ENCODE data around the gene WASHC3.
"Not testable (repeated sequence)": the region's sequence is repeated elsewhere in the genome, so short reads cannot be mapped to it uniquely, and the experiment has no call there.

The WASHC3 gene, protein sequence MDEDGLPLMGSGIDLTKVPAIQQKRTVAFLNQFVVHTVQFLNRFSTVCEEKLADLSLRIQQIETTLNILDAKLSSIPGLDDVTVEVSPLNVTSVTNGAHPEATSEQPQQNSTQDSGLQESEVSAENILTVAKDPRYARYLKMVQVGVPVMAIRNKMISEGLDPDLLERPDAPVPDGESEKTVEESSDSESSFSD

DNA sequence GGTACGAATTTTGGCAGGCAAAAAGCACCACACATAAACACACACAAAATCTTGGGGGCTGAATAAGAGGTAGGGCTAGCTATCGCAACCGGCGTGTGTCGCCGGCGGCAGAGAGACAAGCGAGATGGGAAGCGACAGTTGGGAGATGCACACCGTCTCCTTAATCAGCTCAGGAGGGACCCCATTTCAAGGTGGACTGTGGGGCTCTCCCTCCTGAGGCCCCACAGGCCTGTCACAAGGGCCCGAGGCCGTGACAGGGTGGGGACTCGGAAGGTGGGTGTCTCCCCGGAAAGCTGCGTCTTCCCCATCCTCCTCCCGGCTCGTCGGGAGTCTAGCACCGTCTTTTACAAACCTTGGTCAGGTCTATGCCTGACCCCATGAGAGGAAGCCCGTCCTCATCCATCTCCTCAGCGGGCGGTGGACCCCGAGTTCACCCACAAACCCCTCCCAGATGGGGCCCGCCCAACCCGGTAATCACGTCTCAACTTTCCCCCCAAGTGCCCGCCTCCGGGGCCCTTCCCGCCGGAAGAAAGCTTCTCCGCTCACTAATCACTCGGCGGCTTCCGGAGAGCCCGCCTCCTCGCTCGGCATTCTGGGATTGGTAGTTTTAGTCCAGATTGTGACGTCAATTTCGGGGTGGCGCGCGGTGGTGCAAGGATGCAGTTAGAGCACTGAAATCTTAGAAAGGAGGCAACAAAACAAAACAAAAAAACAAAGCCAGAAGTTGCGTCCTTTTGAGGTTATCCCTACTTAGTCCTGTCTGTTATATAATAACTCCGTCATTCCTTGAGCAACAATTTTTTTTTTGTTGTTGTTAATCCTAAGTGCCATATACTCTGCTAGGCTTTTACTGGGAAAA lies at the start of gene WASHC3:
Gene WASHC3 (minus strand): TSS at position 432 of the 859 bp plus-strand sequence. CDS start 29 bp downstream, at position 403.
- DNase-seq: peak; percentile 95

DNA sequence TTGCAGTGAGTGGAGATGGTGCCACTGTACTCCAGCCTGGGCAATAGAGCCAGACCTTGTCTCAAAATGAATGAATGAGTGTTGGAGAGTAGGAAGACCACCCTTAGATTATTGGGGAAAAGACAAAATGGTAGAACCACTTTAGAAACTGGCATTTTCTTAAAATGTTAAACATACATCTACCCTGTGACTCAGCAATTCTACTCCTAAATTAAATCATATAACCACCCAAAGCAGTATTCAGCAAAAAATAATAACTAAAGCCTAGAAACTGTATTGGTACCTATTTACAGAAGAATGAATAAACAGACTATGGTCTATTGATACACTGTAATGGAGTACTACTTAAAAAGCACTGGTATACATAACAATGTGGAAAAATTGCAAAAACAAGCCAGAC lies 49.0 kb upstream of the WASHC3 start:
- DNase-seq: no peak

DNA sequence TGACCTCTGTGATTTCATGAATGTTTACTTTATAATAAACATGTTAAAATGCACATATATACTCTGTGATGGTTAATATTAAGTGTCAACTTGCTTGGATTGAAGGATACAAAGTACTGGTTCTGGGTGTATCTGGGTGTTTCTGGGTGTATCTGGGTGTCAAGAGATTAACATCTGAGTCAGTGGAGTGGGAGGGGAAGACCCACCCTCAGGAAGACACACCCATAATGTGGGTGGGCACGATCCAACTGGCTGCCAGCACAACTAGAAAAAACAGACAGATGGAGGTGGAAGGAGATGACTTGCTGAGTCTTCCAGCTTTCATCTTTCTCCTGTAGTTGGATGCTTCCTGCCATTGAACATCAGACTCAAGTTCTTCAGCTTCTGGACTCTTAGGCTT lies 46.2 kb upstream of the WASHC3 start:
- no peak for DNase-seq

DNA sequence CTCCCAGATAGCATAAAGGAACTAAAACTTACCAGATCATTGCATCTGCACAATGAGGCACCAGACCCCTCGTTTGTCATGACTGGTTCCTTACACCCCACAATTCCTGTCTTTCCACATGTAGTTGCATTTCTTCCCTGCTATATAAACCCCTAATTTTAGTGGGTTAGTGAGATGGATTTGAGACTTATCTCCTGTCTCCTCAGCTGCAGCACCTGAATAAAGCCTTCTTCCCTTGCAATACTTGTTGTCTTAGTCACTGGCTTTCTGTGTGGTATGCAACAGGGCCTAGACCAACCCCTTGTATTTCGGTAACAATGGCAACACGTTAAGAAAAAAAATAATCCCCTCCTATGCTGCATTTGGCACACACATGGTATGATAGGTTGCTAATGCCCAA lies 45.1 kb upstream of the WASHC3 start:
- DNase-seq: no peak

DNA sequence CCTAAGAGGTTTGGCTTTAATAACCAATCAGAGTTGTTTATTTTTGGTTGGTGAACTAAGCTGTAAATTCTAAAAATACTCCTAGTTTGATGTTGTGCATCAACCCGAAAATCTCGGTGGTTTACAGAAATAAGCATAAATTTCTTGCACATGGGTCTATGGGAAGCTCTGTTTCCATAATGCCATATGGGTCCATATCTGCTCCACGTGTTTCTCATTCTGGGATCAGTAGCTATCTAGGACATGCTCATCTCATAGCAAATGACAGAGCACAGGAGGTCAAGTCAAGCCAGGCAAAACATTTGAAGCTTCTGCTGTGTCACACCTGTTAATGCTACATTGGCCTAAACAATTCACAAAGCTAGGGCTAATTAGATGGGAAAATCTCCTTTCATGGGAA lies 35.1 kb upstream of the WASHC3 start:
- DNase-seq: no peak

DNA sequence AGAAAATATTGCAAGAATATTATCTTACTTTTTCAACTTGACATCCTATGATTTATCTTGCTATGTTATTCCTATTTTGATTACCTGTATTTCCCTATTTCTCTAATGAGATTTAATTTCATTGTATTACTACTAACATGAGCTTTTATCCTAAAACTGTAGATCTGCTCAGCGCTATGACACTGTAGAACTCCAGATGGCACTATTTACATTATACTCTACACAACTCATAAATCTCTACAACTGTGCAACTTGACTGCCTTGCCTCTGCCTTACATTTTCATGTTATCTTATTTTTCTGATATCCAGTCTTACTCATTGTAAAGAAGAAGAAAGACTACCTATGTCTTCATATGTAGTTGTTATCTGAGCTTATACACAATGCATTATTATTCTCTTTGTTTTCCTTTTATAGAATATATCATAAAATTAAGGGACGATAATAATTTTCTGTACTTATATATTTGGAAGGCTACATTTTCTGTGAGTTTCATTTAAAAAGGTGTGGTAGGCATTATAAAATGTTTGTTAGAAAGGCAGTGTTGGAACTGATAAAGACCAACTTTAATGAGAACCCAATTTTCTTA lies 34.0 kb upstream of the WASHC3 start:
- DNase-seq: no peak

DNA sequence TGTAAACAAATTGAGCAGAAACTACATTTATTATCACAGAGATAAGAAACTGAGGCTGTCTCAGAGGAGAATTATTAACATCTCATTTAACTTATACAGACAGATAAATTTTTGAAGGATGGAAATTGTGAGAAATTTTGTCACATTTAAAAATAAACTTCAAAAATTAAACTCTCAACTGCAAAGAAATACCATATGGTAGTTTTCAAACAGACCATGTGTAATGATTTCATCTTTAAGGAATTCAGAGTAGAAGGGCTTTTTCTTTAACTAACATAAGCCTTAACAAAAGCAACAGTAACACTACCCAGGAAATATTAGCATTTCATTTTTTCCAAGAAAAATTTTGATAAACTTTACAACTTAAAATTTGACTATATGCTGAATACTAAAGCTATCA lies 31.5 kb upstream of the WASHC3 start:
- DNase-seq: no peak

DNA sequence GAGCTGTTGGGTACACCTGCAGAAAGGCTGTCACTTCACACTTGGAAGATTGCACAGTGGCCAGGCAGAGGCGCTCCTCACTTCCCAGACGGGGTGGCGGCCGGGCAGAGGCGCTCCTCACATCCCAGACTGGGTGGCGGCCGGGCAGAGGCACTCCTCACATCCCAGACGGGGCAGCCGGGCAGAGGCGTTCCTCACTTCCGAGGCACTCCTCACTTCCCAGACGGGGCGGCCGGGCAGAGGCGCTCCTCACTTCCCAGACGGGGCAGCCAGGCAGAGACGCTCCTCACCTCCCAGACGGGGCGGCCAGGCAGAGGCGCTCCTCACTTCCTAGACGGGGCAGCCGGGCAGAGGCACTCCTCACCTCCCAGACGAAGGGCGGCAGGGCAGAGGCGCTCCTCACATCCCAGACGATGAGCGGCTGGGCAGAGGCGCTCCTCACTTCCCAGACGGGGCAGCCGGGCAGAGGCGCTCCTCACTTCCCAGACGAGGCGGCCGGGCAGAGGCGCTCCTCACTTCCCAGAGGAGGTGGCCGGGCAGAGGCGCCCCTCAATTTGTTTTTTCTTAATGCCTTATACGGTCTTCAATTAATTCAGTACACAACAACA lies 27.5 kb upstream of the WASHC3 start:
- not testable (repeated sequence) for DNase-seq

DNA sequence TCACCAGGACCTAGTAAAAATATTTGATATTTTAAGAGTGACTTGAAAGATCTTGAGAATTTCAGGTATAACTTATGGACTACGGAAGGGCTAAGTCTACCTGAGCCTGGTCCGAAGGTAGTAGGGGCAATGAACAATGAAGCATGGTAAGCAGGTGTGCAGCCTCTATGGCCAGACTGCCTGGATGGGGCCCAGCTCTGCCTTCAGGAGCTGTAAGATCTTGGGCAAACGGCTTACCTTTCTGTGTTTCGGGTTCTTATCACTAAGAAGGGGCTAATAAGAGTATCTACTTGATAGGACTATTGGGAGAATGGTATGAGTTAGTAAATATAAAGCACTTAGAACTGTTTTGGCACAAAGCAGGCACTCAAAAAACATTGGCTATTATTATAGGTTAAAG lies 19.1 kb upstream of the WASHC3 start:
- DNase-seq: no peak

DNA sequence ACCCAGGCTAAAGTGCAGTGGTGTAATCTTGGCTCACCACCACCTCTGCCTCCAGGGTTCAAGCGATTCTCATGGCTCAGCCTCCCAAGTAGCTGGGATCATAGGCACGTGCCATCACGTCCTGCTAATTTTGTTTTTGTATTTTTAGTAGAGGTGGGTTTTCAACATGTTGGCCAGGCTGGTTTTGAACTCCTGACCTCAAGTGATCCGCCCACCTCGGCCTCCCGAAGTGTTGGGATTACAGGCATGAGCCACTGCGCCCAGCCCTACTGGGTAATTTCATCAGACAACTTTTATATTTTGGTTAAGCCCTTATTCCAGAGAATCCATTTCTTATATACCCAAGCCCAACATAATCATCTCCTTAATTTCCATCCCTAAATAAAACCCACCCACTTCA lies 10.3 kb upstream of the WASHC3 start:
- DNase-seq: not testable (repeated sequence)

DNA sequence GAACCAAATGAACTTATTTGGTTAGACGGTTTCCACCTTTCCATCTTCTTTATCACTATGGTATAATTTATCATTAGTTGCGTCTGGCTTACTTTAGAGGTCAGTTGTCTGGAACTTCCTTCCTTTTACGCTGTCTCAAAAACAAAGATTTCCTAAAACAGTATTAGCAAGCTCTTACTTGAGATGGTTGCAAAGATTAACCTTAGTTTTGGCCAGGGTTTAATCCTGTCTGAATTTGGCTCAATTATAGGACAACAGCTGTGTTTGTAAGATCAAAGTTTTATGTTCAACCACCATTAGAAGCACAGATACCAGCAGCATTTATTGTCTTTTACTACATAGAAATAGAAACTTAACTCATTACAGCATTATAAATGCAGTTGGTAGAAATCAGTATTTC lies 7.9 kb upstream of the WASHC3 start:
- DNase-seq: no peak

DNA sequence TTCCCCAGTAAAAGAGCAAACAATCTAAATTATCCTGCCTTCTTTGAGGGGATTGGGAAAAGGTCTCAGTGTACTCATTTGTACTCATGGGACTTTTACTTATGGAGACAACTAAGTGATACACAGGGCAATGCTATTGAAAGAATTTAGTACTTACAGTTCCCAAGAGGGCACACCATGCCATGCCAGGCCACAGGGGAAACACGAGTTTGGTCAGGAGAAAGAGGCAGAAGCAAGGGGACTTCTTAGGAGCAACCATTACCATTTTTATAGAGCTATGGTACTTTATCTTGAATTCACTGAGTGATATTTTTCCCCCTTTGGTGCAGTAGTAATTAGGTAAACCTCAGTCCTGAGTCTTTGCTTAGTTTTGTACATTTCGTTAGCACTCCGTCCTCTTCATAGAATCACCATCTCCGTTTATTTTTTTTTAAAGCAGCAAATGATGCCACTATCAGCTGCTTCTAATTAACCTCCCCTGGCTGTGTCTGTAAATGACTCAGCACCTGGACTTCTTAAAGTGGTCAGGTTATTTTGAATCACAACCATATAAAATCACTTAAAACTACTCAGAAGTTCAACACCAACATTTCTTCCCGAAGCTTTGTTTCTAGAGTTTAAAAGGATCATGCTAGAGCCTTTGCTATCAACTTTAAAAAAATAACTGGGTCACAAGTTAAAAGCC lies 5.9 kb upstream of the WASHC3 start:
- no peak for DNase-seq

DNA sequence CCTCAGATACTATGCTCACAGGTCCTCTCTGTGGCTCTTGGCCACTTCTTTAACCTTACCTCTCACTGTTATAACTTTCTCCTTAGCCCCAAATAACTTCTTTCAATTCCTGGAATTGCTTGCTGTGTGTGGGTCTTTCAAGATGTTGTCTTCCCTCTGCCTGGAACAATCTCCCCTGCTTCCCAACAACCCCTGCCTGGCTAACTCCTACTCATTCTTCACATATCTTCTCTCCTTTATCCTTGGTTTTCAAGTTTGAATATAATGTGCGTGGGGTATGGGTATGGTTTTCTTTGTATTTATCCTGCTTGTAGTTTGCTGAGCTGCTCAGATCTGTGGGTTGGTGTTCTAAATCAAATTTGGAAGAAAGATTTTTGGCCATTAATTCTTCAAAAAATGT lies 2.7 kb upstream of the WASHC3 start:
- DNase-seq: no peak

DNA sequence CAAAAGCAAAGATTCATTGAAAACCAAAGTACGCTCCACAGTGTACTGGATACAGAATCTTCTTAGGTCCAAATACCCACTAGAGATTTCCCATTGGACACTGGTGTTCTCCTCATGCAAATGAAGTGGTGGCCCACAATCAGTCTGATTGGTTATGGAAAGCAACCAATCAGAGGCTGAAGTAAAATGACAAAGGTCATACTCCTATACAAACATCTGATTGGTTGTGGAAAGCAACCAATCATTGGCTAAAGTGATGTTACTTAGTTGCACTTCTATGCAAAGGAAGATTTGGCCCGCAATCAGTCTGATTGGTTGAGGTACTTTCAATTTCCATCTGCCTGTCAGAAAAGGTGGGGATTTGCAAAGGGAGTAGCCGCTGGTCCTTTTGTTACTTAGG lies 1.3 kb upstream of the WASHC3 start:
- no peak for DNase-seq

DNA sequence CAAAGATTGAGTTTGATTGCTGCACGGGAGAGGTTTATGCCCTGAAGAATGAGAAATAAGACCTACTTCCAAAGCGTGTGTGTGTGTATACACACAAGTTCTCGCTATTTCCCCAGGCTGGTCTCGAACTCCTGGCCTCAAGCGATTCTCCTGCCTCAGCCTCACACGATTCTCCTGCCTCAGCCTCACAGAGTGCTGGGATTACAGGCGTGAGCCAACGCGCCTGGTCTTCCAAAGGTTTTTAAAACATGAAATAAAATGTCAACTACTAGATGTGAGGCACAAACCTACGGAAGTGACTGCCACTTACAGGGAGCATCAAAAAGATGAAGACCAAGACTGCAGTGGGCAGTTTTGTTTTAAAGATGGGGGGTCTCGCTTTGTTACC lies 622 bp upstream of the WASHC3 start:
- DNase-seq: no peak

DNA sequence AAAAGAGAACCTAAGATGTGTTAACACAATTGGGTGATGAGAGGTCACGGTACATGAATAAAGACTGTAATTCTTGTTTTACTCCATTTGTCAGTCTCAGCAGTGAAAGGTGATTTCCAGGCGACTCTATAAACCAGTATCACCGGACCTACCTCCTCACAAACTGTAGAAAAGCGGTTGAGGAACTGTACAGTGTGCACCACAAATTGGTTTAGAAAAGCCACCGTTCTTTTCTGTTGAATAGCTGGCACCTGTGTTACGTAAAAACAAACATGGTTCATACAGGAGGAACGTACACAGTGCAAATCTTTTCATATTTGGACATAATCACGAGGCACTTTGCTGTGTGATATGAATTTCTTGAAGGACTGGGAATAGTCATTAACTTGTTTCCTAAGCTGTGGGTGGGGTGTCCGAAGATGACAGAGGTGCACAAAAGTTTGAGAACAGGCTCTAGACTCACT lies 663 bp downstream of the WASHC3 start:
- DNase-seq: no peak

DNA sequence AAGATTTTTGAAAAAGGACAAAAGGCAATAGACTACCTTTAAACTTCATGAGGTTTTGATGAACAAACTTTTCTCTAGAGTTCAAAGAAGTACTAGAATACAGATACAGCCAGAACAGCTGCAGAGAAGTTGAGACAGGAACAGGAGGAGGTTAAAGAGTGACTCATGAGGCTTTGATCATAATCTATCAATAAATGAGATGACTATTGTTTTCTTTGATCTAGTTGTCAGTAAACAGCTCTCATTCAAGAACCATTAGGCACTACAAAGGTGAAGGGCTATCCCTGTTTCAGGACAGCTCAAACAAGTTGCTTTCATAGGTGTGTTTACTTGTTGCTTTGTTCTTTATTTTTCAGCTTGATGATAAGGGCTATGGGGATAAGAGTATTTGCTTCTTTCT lies 2.4 kb downstream of the WASHC3 start:
- no peak for DNase-seq

DNA sequence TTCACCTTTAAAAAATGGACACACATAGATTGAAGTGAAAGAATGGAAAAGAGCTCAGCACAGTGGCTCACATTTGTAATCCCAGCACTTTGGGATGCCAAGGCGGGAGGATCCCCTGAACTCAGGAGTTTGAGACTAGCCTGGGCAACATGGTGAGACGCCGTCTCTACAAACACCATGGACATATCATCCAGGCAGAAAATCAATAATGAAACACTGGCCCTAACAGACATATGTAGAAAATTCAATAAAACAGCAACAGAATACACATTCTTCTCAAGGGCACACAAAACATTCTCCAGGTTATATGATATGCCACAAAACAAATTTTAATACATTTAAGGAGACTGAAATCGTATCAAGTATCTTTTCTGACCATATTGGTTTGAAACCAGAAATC lies 7.4 kb downstream of the WASHC3 start:
- DNase-seq: no peak

DNA sequence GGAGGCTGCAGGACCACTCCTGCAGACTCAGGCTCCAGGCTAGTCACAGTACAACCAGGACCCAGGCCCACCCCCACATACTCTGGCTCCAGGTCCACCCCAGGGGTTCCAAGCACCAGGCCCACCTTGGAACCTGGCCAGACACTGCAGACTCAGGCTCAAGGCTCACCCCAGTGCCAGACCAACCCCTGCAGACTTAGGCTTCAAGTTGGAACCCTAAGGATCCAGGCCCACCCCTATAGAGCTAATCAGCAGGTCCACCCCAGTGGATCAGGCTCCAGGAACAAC lies 8.8 kb downstream of the WASHC3 start:
- no peak for DNase-seq

DNA sequence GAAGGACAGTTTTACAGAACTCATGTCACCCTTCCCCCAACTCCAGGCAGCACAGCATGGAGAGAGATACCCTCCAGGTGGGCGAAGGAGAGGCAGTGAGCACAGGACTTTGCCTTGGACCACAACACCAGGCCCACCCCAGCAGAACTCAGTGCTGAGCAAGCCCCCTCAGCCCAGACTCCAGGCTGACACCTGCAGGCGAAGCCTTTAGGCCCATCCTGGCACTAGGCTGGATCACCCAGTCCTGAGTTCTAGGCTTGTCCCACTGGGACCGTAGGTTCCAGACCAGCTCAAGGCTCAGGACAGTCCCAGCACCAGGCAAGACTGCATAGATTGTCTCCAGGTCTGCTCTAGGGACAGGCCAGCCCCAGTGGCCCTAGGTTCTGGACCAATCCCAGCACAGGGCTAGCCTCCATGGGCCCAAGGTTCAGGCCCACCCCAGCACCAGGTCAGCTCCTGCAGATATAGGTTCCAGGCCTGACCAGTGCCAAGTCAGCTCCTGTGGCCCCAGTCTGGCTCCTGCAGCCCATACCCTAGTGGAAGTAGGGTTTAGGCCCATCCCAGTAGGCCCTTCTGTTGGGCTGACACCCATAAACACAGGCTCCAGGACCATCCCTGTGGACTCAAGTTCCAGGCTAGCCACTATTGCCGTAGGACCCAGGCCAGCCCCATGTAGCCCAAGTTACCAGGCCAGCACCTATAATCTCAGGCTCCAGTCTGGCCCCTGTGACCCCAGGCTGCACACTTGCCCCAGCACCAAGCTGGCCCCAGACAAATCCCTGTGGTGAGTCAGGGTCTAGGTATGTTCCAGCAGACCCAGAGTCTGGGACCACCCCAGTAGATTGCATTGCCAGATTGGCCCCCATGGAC lies 9.4 kb downstream of the WASHC3 start:
- DNase-seq: no peak

DNA sequence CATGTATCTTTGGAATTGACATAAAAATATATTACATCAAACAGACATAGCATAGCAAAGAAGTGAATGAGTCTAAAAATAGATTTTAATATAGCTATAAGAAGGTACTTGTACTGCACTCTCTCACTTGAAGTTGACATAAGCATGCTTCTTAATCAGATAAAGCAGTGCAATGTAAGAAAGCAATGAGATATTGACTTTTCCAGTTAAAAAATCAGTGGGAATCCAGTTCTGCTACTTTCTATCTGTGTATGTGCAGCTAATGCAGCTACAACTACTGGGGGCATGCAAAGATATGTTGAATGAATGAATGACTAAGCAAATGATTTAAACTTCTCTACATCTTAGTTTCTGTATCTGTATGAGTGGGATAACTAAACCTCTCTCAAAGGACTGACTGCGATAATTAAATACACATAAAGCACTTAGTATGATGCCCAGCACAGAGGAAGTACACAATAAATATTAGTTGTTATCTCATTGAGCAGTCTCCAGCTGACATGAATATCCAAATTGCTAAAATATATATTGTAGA lies 10.3 kb downstream of the WASHC3 start:
- DNase-seq: no peak

All from activated CD8-positive, alpha-beta memory T cell treated with anti-CD3 and anti-CD28 coated beads, Interleukin-2, amount 50 U/mL, for 4 hours (primary cell).